OCI-LY7 (cell line): ENCODE results near the gene TMEFF1. TPM values are rescaled to one million over a fixed set of nuclear protein-coding genes. Genes with fewer than 3 reads are reported as not detected.

Experiments
- Bru-seq: library from RNA; stranded (reverse); fragments of 400-500 nt; gene quantifications from one replicate; lab custom pipeline; 2021; lab: Mats Ljungman, UMichigan
- BruChase-seq, 2 experiments: library from RNA; stranded (reverse); fragments of 400-500 nt; gene quantifications; one replicate each; lab custom pipeline; 2021; lab: Mats Ljungman, UMichigan
- BruUV-seq: library from RNA; stranded (reverse); fragments of 400-500 nt; replicated peaks from 2 replicates; lab custom pipeline; 2021; lab: Mats Ljungman, UMichigan
- CTCF ChIA-PET: fragments of 300-600 bp; sonication (Branson Sonifier 250); formaldehyde crosslinking; loops from one replicate; lab custom pipeline; 2022; ENCODE audit warnings: antibody characterized with exemption; ENCODE audit not compliant: unreplicated experiment; lab: Charles Lee
- POLR2A ChIA-PET: fragments of 300-600 bp; sonication (Branson Sonifier 250); formaldehyde crosslinking; loops from one replicate; lab custom pipeline; 2022; ENCODE audit warnings: antibody characterized with exemption; lab: Charles Lee
- DNase-seq: peaks from one replicate; pipeline ENCODE4 v3.0.0-alpha.2; 2015; ENCODE audit warnings: low spot score
- H2AFZ ChIP-seq: fragments of 200-600 bp; sonication (generic), shearing (Covaris generic); 2 replicates; pipeline ENCODE4 v1.6.1; 2014; ENCODE audit warnings: mild to moderate bottlenecking, antibody characterized with exemption, low read length, moderate library complexity
- H3K27ac ChIP-seq: fragments of 200-600 bp; sonication (generic); 2 replicates; pipeline ENCODE4 v1.5.1; 2014; ENCODE audit warnings: mixed run types, low read depth, mild to moderate bottlenecking, moderate library complexity, low read length, inconsistent platforms; ENCODE audit not compliant: poor library complexity, severe bottlenecking
- H3K36me3 ChIP-seq: fragments of 200-600 bp; sonication (generic); 2 replicates; pipeline ENCODE4 v1.6.1; 2014; ENCODE audit warnings: mild to moderate bottlenecking, antibody characterized with exemption, low read length, moderate library complexity, mixed read lengths; ENCODE audit not compliant: insufficient read depth
- H3K4me1 ChIP-seq: fragments of 200-600 bp; sonication (generic); 2 replicates; pipeline ENCODE4 v1.5.1; 2014; ENCODE audit warnings: mild to moderate bottlenecking, low read length; ENCODE audit not compliant: insufficient read depth, poor library complexity, severe bottlenecking
- H3K4me2 ChIP-seq: fragments of 200-600 bp; sonication (generic); 2 replicates; pipeline ENCODE4 v1.6.1; 2014; ENCODE audit warnings: mild to moderate bottlenecking, low read length
- H3K4me3 ChIP-seq: fragments of 200-600 bp; sonication (generic); 2 replicates; pipeline ENCODE4 v1.5.1; 2014; ENCODE audit warnings: mild to moderate bottlenecking, low read depth, low read length; ENCODE audit not compliant: poor library complexity, severe bottlenecking
- H3K79me2 ChIP-seq: fragments of 200-600 bp; sonication (generic); 2 replicates; pipeline ENCODE4 v1.6.1; 2016; ENCODE audit warnings: low read depth, mild to moderate bottlenecking, low read length, moderate library complexity, mixed read lengths; ENCODE audit not compliant: insufficient read depth
- H3K9me2 ChIP-seq: fragments of 200-600 bp; sonication (generic); 2 replicates; pipeline ENCODE4 v1.6.1; 2016; ENCODE audit warnings: mild to moderate bottlenecking, low read length, mixed read lengths; ENCODE audit not compliant: insufficient read depth
- H3K9me3 ChIP-seq: fragments of 200-600 bp; sonication (generic); 2 replicates; pipeline ENCODE4 v1.6.1; 2014; ENCODE audit warnings: mild to moderate bottlenecking, mixed run types, low read length, mixed read lengths
- H4K20me1 ChIP-seq: fragments of 200-600 bp; sonication (generic); 2 replicates; pipeline ENCODE4 v1.6.1; 2014; ENCODE audit warnings: mild to moderate bottlenecking, antibody characterized with exemption, low read length, moderate library complexity, mixed read lengths; ENCODE audit not compliant: insufficient read depth
- CTCF ChIP-seq: fragments of 200-600 bp; sonication (generic); conservative IDR thresholded peaks from 2 replicates; pipeline ENCODE4 v1.5.1; 2014; ENCODE audit warnings: mild to moderate bottlenecking, antibody characterized with exemption, low read length, moderate library complexity, mixed read lengths
- EZH2phosphoT487 ChIP-seq: fragments of 200-600 bp; sonication (generic); IDR thresholded peaks from 2 replicates; pipeline ENCODE4 v1.6.1; 2018; ENCODE audit warnings: low read depth, borderline replicate concordance, mild to moderate bottlenecking, mixed run types, antibody characterized with exemption, low read length, moderate library complexity, mixed read lengths
- intact Hi-C: fragments of 100-400 bp; cut with micrococcal nuclease; formaldehyde crosslinking; loops from one replicate; pipeline ENCODE4 v1.10.0; 2022; ENCODE audit not compliant: unreplicated experiment
- long read RNA-seq: library from polyadenylated mRNA; stranded (forward); transcript quantifications from one replicate; pipeline ENCODE4 v2.0.0, GENCODE V29; 2022
- total RNA-seq, 2 experiments: library from RNA; depleted of rRNA in 1 of 2; stranded (reverse); fragments of >200 nt in 1 of 2; shearing (Covaris generic) in 1 of 2; gene quantifications; 2 replicates each; pipeline ENCODE4 v1.2.3, GENCODE V29; 2014 to 2022

TMEFF1 gene
- total RNA-seq (2014; rRNA removed; shearing (Covaris generic)), result 4.7 and 5.9 TPM in 2 replicates
- total RNA-seq (2022), result 3.6 and 3.7 TPM in 2 replicates
- Bru-seq, nascent RNA, result percentile 35 among the genes with signal in this experiment
- BruChase-seq, experiment 1, labeled RNA remaining after a 6-hour chase, result percentile 45 among the genes with signal in this experiment
- BruChase-seq, experiment 2, labeled RNA remaining after a 2-hour chase, result percentile 32 among the genes with signal in this experiment
- long read RNA-seq, transcript TMEFF1-201 (10 exons, 2,611 nt), result major isoform, 12 of 14 reads
- long read RNA-seq, partial matches to known transcripts, result 0 of 14 reads
- long read RNA-seq, other reads (novel, unspliced or antisense), result 2 of 14 reads

GRCh38 chr9:100472788-100473275 lies at the start of gene TMEFF1:
TMEFF1 (plus strand) TSS chr9:100473149; CDS start chr9:100473545, 396 bp downstream.
- DNase-seq, result peak; percentile 85
- POLR2A ChIA-PET, result interaction anchor here (0.6 to 1.5 kb wide), 4 partner anchors 46 to 1057 kb away, joined by 3 to 4 read pairs (median 4); partner anchors contain the start of gene MSANTD3
- CTCF ChIA-PET, result interaction anchor here (0.5 to 0.6 kb wide), 4 partner anchors 23 to 567 kb away, joined by 3 to 5 read pairs (median 4); no protein-coding TSS in a partner anchor
- BruUV-seq, result no TSS peak
- Histone ChIP-seq H4K20me1 (no peaks in the 10 kb centered on the region), H3K4me3 (peak within 1 kb of the TSS; percentile 81), H3K27ac (peak within 1 kb of the TSS; percentile 32), H3K79me2 (no peaks in the 10 kb centered on the region), H3K9me2 (no peaks in the 10 kb centered on the region), H2AFZ (peak within 1 kb of the TSS; percentile 96), H3K4me2 (peak within 1 kb of the TSS; percentile 81), H3K4me1 (peaks cover 15% of the 10 kb centered on the region), H3K36me3 (no peaks in the 10 kb centered on the region), H3K9me3 (no peaks in the 10 kb centered on the region)
- TF ChIP-seq EZH2phosphoT487 (no peak), CTCF (peak; percentile 47)
- intact Hi-C loops, result no loop called here

- BruUV-seq, result no TSS peak
- Histone ChIP-seq H3K36me3 (no peaks in the 10 kb centered on the region), H3K4me2 (peak overlapping the region; percentile 89; the same call in 1 of the 2 replicates), H3K9me3 (no peaks in the 10 kb centered on the region), H3K9me2 (no peaks in the 10 kb centered on the region), H3K4me1 (peaks cover 20% of the 10 kb centered on the region), H2AFZ (peak overlapping the region; percentile 98; the same call in 1 of the 2 replicates), H4K20me1 (no peaks in the 10 kb centered on the region), H3K79me2 (peaks cover 7% of the 10 kb centered on the region; the same call in 1 of the 2 replicates), H3K4me3 (peak overlapping the region; percentile 67), H3K27ac (no peak overlapping the region)
- DNase-seq, result no peak
- intact Hi-C loops, result loop anchor here (5.0 kb wide), 2 partner anchors 73 to 608 kb away; partner anchors contain the start of gene TEX10
- CTCF ChIA-PET, result no interaction called here
- POLR2A ChIA-PET, result interaction anchor here (0.6 to 3.7 kb wide), 5 partner anchors 10 to 1691 kb away, joined by 3 to 21 read pairs (median 4); partner anchors contain the start of gene TGFBR1
- TF ChIP-seq CTCF, result no peak
- TF ChIP-seq EZH2phosphoT487, result no peak
Measured at GRCh38 chr9:100425758-100426157, 47.2 kb upstream of the TMEFF1 start.
